ENCODE results near the gene TSLP.

Gene TSLP

GRCh38 chr5:111071413-111071812 lies at the start of gene TSLP:
Gene TSLP, plus strand, starts transcription at chr5:111071713. Its CDS starts 178 bp downstream, at chr5:111071891.
- no peak for DNase-seq

GRCh38 chr5:111022301-111022700 lies 49.2 kb upstream of the TSLP start:
- DNase-seq: no peak

GRCh38 chr5:111028865-111029264 lies 42.6 kb upstream of the TSLP start:
- no peak for DNase-seq

GRCh38 chr5:111043712-111044506 lies 27.6 kb upstream of the TSLP start:
- DNase-seq: no peak

- DNase-seq: no peak
Measured at GRCh38 chr5:111058064-111058463, 13.4 kb upstream of the TSLP start.

GRCh38 chr5:111060169-111060568 lies 11.3 kb upstream of the TSLP start:
- DNase-seq: no peak

GRCh38 chr5:111061618-111062017 lies 9.9 kb upstream of the TSLP start:
- DNase-seq: no peak

GRCh38 chr5:111063709-111064322 lies 7.7 kb upstream of the TSLP start:
- DNase-seq: no peak

- no peak for DNase-seq
Measured at GRCh38 chr5:111066261-111066938, 5.1 kb upstream of the TSLP start.

GRCh38 chr5:111068213-111068612 lies 3.3 kb upstream of the TSLP start:
- DNase-seq: no peak

GRCh38 chr5:111069839-111070238 lies 1.7 kb upstream of the TSLP start:
- DNase-seq: no peak

- no peak for DNase-seq
Measured at GRCh38 chr5:111070272-111071134, 1.0 kb upstream of the TSLP start.

- peak; percentile 25 for DNase-seq
Measured at GRCh38 chr5:111072949-111073682, 1.6 kb downstream of the TSLP start.

- no peak for DNase-seq
Measured at GRCh38 chr5:111074244-111074643, 2.7 kb downstream of the TSLP start.

GRCh38 chr5:111075520-111075919 lies 4.0 kb downstream of the TSLP start:
- no peak for DNase-seq

GRCh38 chr5:111076091-111076490 lies 4.6 kb downstream of the TSLP start:
- no peak for DNase-seq

GRCh38 chr5:111077678-111078077 lies 6.2 kb downstream of the TSLP start:
- no peak for DNase-seq

- DNase-seq: no peak
Measured at GRCh38 chr5:111079846-111080245, 8.3 kb downstream of the TSLP start.

GRCh38 chr5:111083323-111083722 lies 11.8 kb downstream of the TSLP start:
- DNase-seq: no peak

GRCh38 chr5:111092062-111092853 lies 20.7 kb downstream of the TSLP start, which contains the start of gene WDR36:
Gene WDR36, plus strand, starts transcription at chr5:111092348. Its CDS starts 109 bp downstream, at chr5:111092457.
- DNase-seq: peak; percentile 89

- no peak for DNase-seq
Measured at GRCh38 chr5:111095982-111096381, 24.5 kb downstream of the TSLP start.

Data from CD4-positive, alpha-beta T cell treated with Interleukin-4 for 4 hours (primary cell).